HG03025 (cell line): ENCODE measurements around the gene SVEP1.
"Not testable (repeated sequence)": the region's sequence is repeated elsewhere in the genome, so short reads cannot be mapped to it uniquely, and the experiment has no call there.

ENCODE experiments used
- ATAC-seq: cut with Tn5 transposase; IDR thresholded peaks from one replicate; pipeline ENCODE4 v1.9.1; 2021; ENCODE audit warnings: mild to moderate bottlenecking, moderate library complexity; ENCODE audit not compliant: unreplicated experiment, low FRiP score

SVEP1 gene

GRCh38 chr9:110580850-110581249, 1.3 kb upstream of the SVEP1 start:
- no peak for ATAC-seq

- no peak for ATAC-seq
These were observed 300 bp upstream of the SVEP1 start for GRCh38 chr9:110579862-110580219.

- no peak for ATAC-seq
These were observed 937 bp downstream of the SVEP1 start for GRCh38 chr9:110578575-110579033.

- no peak for ATAC-seq
These were observed 3.6 kb downstream of the SVEP1 start for GRCh38 chr9:110575945-110576344.

- ATAC-seq, result no peak
These were observed 4.4 kb downstream of the SVEP1 start for GRCh38 chr9:110575169-110575568.

- no peak for ATAC-seq
These were observed 6.2 kb downstream of the SVEP1 start for GRCh38 chr9:110573305-110573704.

- no peak for ATAC-seq
These were observed 7.6 kb downstream of the SVEP1 start for GRCh38 chr9:110571801-110572483.

- no peak for ATAC-seq
These were observed 13.4 kb downstream of the SVEP1 start for GRCh38 chr9:110566156-110566555.

- no peak for ATAC-seq
These were observed 17.7 kb downstream of the SVEP1 start for GRCh38 chr9:110561826-110562225.

- ATAC-seq, result no peak
These were observed 19.7 kb downstream of the SVEP1 start for GRCh38 chr9:110559869-110560268.

GRCh38 chr9:110555551-110556331, 23.8 kb downstream of the SVEP1 start:
- ATAC-seq, result no peak

- no peak for ATAC-seq
These were observed 33.1 kb downstream of the SVEP1 start for GRCh38 chr9:110546411-110546871.

GRCh38 chr9:110545705-110546104, 33.8 kb downstream of the SVEP1 start:
- ATAC-seq, result no peak

- no peak for ATAC-seq
These were observed 35.9 kb downstream of the SVEP1 start for GRCh38 chr9:110543631-110544051.

GRCh38 chr9:110541950-110542349, 37.6 kb downstream of the SVEP1 start:
- ATAC-seq, result no peak

GRCh38 chr9:110538647-110539041, 40.9 kb downstream of the SVEP1 start:
- ATAC-seq, result no peak

GRCh38 chr9:110537841-110538646, 41.5 kb downstream of the SVEP1 start:
- no peak for ATAC-seq

GRCh38 chr9:110536822-110537221, 42.7 kb downstream of the SVEP1 start:
- ATAC-seq, result no peak

GRCh38 chr9:110534162-110534561, 45.4 kb downstream of the SVEP1 start:
- not testable (repeated sequence) for ATAC-seq

GRCh38 chr9:110532908-110533665, 46.5 kb downstream of the SVEP1 start:
- no peak for ATAC-seq
